ENCODE data around the gene PRSS33.

PRSS33 gene

DNA sequence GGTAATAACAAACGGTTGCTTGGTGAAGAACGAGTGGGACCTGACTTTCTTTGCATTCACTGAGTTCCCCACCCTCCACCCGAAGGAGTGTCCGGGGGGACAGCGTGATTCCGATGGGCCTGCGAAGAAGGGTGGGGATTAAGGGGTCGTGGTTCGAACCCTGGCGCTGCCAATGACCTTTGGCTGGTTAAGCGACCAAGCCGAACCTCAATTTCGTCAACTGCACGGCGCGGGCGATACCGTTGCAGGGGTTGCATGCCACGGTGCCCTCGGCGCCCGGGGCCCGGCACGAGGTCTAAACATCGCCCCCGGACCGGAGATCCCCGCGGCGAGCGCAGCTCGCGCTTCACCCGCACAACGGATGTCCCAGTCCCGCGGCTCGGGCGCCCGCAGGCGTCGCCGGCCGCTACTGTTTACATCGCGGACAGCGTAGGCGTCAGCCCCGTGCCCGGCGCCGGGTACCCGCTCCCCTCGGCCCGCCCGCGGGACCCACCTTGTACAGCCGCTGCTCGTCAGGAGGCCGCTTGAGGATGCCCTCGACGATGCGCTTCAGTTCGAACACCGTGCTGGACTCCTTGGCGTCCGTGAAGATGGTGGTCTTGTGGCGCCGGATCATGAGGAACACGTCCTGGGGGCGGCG, 10.7 kb downstream of the PRSS33 start:
- peak in 1 of 2 donors; percentile 57 for DNase-seq

- DNase-seq: no peak
Measured at GRCh38 chr16:2775765-2776499, 11.4 kb downstream of the PRSS33 start.

DNA sequence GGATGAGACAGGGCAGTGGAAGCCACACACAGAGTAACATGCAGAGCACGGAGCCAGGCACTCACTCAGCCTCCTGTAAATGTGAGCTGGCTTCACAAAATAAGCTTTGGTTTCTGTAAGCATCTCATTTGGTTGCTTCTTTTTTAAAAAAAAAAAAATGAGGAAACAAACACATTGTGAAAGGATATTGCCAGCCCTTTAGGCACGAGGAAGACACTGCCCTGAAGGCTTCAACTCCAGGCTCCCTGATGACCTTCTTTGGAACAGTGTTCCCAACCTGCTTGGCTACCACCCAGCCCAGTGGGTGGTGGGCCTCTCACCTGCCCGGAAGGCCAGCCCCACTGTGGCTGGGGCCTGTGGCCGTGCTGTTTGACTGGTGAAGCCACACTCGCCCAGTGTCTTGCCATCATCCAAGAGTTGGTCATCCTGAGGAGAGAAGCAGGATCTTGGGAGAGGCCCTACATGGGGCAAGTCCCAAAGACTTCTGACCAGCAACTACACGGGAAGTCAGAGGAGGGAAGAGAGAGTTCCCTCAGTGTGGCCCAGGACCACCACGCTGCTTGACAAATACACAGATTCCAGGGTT, 12.1 kb downstream of the PRSS33 start:
- peak; percentile 59 to 62 for DNase-seq

- no peak for DNase-seq
Measured at GRCh38 chr16:2774161-2774891, 13.0 kb downstream of the PRSS33 start.

GRCh38 chr16:2773188-2773968, 14.0 kb downstream of the PRSS33 start:
- DNase-seq: no peak

- no peak for DNase-seq
Measured at GRCh38 chr16:2771496-2772402, 15.6 kb downstream of the PRSS33 start.

- no peak for DNase-seq
Measured at GRCh38 chr16:2770057-2770951, 17.1 kb downstream of the PRSS33 start.

DNA sequence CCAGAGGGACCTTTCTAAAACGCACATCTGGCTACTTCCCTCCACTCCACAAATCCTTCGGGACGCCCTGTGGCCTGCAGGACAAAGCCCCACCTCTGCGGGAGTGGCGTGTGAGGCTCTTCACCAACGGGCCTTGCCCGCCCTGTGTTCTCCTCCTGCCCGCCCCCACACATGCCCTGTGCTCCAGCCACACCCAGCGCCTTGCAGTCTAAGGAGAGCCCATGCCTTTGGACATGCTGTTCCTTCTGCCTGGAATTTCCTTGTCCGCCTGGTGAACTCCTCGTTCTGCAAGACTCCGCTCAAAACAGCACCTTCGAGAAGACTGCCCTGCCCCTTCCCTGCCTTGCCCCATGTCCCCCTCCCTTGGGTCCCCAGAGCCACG, 17.7 kb downstream of the PRSS33 start:
- DNase-seq: no peak

GRCh38 chr16:2769100-2769529, 18.2 kb downstream of the PRSS33 start:
- DNase-seq: no peak

DNA sequence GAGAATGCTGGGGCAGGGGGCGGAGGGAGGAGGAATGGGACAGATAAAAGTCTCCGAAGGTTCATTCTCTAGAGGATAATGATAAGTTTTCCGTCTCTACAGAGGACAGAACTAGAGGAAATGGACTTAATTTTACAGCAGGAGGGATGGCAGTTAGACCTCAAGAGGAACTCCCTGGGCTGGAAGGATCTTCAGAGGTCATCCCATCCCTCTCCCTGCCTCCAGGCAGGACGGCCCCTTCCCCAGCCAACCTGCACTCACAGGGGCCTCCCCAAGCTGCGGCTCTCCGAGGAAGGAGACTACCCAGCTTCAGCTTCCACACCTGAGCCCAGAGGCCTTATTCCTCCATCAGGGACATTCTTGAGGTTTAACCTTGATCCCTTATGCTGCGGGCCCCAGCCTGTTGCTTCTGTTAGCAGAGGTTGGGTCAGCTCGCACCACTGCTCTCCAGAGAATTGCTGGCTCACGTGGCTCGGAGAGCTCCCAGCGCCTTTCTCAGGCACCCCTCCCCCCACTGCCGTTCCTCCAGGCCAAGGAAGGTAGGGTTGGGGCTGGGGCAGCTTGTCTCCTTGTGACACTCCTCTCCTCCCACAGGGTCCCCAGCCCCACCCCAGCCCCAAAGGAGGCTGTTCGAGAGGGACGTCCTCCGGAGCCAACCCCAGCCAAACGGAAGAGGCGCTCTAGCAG, 18.8 kb downstream of the PRSS33 start:
- DNase-seq: no peak

GRCh38 chr16:2767891-2768290, 19.5 kb downstream of the PRSS33 start:
- DNase-seq: no peak

GRCh38 chr16:2767140-2767731, 20.1 kb downstream of the PRSS33 start:
- no peak for DNase-seq

DNA sequence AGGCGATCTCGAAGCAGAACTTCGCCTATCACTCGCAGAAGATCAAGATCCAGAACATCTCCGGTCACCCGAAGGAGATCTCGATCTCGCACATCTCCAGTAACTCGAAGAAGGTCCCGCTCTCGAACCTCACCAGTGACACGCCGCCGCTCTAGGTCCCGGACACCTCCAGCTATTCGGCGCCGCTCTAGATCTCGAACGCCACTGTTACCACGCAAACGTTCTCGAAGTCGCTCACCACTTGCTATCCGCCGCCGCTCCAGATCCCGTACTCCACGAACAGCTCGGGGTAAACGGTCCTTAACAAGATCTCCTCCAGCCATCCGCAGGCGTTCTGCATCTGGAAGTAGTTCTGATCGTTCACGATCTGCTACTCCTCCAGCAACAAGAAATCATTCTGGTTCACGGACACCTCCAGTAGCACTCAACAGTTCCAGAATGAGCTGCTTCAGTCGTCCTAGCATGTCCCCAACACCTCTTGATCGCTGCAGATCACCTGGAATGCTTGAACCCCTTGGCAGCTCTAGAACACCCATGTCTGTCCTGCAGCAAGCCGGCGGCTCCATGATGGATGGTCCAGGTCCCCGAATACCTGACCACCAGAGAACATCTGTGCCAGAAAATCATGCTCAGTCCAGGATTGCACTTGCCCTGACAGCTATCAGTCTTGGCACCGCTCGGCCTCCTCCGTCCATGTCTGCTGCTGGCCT, 20.8 kb downstream of the PRSS33 start:
- DNase-seq: no peak

GRCh38 chr16:2765462-2766404, 21.6 kb downstream of the PRSS33 start:
- no peak for DNase-seq

DNA sequence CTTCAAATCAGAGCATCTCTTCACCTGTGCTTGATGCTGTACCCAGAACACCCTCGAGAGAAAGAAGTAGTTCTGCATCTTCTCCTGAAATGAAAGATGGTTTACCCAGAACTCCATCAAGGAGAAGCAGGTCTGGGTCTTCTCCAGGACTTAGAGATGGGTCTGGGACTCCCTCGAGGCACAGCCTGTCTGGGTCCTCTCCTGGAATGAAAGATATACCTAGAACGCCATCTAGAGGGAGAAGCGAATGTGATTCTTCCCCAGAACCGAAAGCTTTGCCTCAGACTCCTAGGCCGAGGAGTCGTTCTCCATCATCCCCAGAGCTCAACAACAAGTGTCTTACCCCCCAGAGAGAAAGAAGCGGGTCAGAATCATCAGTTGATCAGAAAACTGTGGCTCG, 22.6 kb downstream of the PRSS33 start:
- no peak for DNase-seq

DNA sequence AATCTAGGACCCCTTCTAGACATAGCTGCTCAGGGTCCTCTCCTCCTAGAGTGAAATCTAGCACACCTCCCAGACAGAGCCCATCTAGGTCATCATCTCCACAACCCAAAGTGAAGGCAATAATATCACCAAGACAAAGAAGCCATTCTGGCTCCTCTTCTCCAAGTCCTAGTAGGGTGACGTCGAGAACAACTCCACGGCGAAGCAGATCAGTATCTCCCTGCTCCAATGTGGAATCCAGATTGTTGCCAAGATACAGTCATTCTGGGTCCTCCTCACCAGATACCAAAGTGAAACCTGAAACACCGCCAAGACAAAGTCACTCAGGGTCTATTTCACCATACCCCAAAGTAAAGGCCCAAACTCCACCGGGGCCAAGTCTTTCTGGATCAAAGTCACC, 24.2 kb downstream of the PRSS33 start:
- no peak for DNase-seq

DNA sequence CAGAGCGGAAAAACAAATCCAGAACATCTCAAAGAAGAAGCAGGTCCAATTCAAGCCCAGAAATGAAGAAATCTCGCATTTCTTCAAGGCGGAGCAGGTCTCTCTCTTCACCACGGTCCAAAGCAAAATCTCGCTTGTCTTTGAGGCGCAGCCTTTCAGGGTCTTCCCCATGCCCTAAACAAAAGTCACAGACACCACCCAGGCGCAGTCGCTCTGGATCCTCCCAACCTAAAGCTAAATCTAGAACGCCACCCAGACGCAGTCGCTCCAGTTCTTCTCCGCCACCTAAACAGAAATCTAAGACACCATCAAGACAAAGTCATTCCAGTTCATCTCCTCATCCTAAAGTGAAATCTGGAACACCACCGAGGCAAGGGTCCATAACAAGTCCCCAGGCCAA, 24.6 kb downstream of the PRSS33 start:
- DNase-seq: no peak

Measured in inflammatory macrophage (primary cell).